HepG2 (cell line): ENCODE data around the gene PYGO2. TPM values are rescaled to one million over a fixed set of nuclear protein-coding genes. Genes with fewer than 3 reads are reported as not detected.

Experiments
- CENPT ChIP-seq: sonication (generic); formaldehyde crosslinking; IDR thresholded peaks from 2 replicates; pipeline ENCODE4 v1.8.0; 2022; ENCODE audit warnings: low read depth, mild to moderate bottlenecking, moderate library complexity, missing genetic modification reagents
- CHD2 ChIP-seq: IDR thresholded peaks from 2 replicates; pipeline ENCODE4 v1.6.1; 2011; ENCODE audit warnings: low read depth, low read length, improper control_type of control experiment
- HOXA3 ChIP-seq: sonication (generic); formaldehyde crosslinking; IDR thresholded peaks from 2 replicates; pipeline ENCODE4 v1.5.0; 2020; ENCODE audit warnings: missing genetic modification reagents
- LCORL ChIP-seq, 2 experiments: fragments of 450-650 bp in 1 of 2; sonication (generic) in 1 of 2; formaldehyde crosslinking in 1 of 2; IDR thresholded peaks; 2 replicates each; pipeline versions ENCODE4 v1.5.0 to v1.6.1; 2017 to 2020; ENCODE audit warnings: antibody characterized with exemption in 1 of 2, missing genetic modification reagents in 1 of 2
- PPARG ChIP-seq: conservative IDR thresholded peaks from 2 replicates; pipeline ENCODE4 v1.6.1; 2016; ENCODE audit warnings: missing biosample characterization, missing genetic modification reagents
- SETDB1 ChIP-seq: sonication (generic); formaldehyde crosslinking; IDR thresholded peaks from 2 replicates; pipeline ENCODE4 v1.5.1; 2020; ENCODE audit warnings: missing genetic modification reagents, mild to moderate bottlenecking, borderline replicate concordance
- TCF12 ChIP-seq, 2 experiments: fragments of 450-650 bp in 1 of 2; sonication (generic) in 1 of 2; formaldehyde crosslinking in 1 of 2; IDR thresholded peaks; 2 replicates each; pipeline versions ENCODE4 v1.6.1 to v1.8.0; 2017 to 2022; ENCODE audit warnings: antibody characterized with exemption in 1 of 2, mild to moderate bottlenecking in 1 of 2, missing genetic modification reagents in 1 of 2, moderate library complexity in 1 of 2
- ZNF20 ChIP-seq: sonication (generic); formaldehyde crosslinking; IDR thresholded peaks from 2 replicates; pipeline ENCODE4 v1.4.0; 2020; ENCODE audit warnings: mild to moderate bottlenecking, moderate library complexity, missing genetic modification reagents
- ZNF672 ChIP-seq: sonication (generic); formaldehyde crosslinking; IDR thresholded peaks from 2 replicates; pipeline ENCODE4 v1.8.1; 2022; ENCODE audit warnings: missing genetic modification reagents
- polyA plus RNA-seq, 8 experiments: library from polyadenylated mRNA; depleted of rRNA in 3 of 8; stranded (reverse) in 7 of 8; unstranded in 1 of 8; fragments of >200 nt; fragmentation: Illumina TruSeq in 4 of 8; extraction: Trizol in 4 of 8; gene quantifications; 2 replicates each; pipeline versions ENCODE4 v1.2.1 to v1.2.3, GENCODE V29; 2011 to 2016; ENCODE audit warnings: low read depth in 4 of 8, missing spikeins in 1 of 8, mixed read lengths in 1 of 8; ENCODE audit not compliant: insufficient read depth in 1 of 8
- total RNA-seq, 5 experiments: library from RNA; depleted of rRNA; stranded (reverse); fragments of >200 nt; fragmentation: Illumina TruSeq; extraction: Trizol; gene quantifications; 2 replicates each; pipeline ENCODE4 v1.2.3, GENCODE V29; 2016; ENCODE audit warnings: low read depth in 1 of 5
- TF ChIP-seq, protein P1 (sequence below): sonication (generic); formaldehyde crosslinking; IDR thresholded peaks from 2 replicates; pipeline ENCODE4 v1.4.0; 2020; ENCODE audit warnings: missing genetic modification reagents
- TF ChIP-seq, protein P2 (sequence below): sonication (generic); formaldehyde crosslinking; conservative IDR thresholded peaks from 2 replicates; pipeline ENCODE4 v1.5.0; 2020; ENCODE audit warnings: missing genetic modification reagents
- TF ChIP-seq, protein P3 (sequence below): sonication (generic); formaldehyde crosslinking; IDR thresholded peaks from 2 replicates; pipeline ENCODE4 v1.4.0; 2020; ENCODE audit warnings: missing genetic modification reagents; ENCODE audit errors: not compliant biosample characterization
- TF ChIP-seq, protein P4 (sequence below): sonication (generic); formaldehyde crosslinking; IDR thresholded peaks from 2 replicates; pipeline ENCODE4 v1.4.0; 2020; ENCODE audit warnings: mild to moderate bottlenecking, missing genetic modification reagents
- TF ChIP-seq, protein P5 (sequence below): sonication (generic); formaldehyde crosslinking; IDR thresholded peaks from 2 replicates; pipeline ENCODE4 v1.5.0; 2020; ENCODE audit warnings: mild to moderate bottlenecking, missing genetic modification reagents
- TF ChIP-seq, protein P6 (sequence below): IDR thresholded peaks from 2 replicates; pipeline ENCODE4 v1.6.1; 2016; ENCODE audit warnings: low read depth, borderline replicate concordance

PYGO2 gene
- total and polyA plus RNA-seq, 2 of the 13 experiments (the other 11 are each of a cell fraction or from before 2014, with no cell fraction given) = 20.3 to 21.8 TPM

DNA sequence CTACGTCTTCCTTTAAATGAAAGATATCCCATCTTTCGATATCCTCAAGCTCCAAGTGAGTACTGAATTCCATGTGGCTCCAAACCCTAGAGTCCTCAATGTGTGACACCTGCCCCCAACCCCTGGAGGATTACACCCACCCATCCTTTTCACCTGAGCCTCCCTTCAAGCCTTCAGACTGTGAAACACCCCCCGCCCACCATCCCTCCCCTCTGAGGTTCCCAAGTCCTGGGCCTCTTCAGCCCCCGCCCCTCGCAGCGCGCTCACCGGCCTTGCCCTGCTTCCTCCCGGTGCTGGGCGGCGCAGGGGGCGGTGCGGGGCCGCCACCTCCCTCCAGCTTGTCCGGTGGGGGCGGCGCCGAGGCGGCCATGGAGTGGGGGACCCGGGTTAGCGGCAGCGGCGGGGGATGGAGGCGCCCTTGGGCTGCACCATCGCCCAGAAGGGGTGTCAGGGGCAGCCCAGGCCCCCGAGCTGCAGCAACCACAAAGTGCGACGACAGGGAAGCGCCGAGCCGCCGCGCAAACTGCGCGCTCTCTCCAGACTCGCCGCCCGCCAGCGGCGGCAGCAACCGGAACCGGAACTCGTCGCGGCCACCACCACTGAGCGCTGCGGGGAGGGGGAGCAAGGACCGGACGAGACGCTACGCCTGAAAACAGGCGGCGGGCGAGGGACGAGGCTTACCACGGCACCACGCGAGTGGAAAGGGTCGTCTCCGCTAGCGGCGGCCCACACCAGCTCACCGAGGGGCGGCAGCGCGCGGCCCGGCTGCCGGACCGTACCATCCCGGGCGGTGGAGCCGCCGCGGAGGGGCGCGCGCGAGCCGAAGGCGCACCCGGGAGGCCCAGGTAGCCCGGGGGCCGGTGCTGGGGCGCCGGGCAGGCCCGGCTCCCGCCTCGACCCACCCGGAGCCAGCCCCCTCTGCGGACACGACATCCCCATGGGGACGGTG, at the start of gene PYGO2 (continued):
- TF ChIP-seq LCORL (IDR thresholded peaks at IDR 0.05) (no peak), LCORL (CRISPR knock-in tag; IDR thresholded peaks at IDR 0.05) (peak; percentile 78; the same call in 1 of the 2 replicates), ZNF20 (CRISPR knock-in tag) (0 out of 2 replicates have a peak, but pooled peaks have one; percentile 14), PPARG (no peak), TCF12 (IDR thresholded peaks at IDR 0.05) (no peak), TCF12 (CRISPR knock-in tag; IDR thresholded peaks at IDR 0.05) (no peak), CENPT (CRISPR knock-in tag) (0 out of 2 replicates have a peak, but pooled peaks have one; percentile 61), SETDB1 (CRISPR knock-in tag) (no peak), CHD2 (no peak), HOXA3 (CRISPR knock-in tag) (peak; percentile 66), ZNF672 (CRISPR knock-in tag) (0 out of 2 replicates have a peak, but pooled peaks have one; percentile 4)
- TF ChIP-seq, protein P1, sequence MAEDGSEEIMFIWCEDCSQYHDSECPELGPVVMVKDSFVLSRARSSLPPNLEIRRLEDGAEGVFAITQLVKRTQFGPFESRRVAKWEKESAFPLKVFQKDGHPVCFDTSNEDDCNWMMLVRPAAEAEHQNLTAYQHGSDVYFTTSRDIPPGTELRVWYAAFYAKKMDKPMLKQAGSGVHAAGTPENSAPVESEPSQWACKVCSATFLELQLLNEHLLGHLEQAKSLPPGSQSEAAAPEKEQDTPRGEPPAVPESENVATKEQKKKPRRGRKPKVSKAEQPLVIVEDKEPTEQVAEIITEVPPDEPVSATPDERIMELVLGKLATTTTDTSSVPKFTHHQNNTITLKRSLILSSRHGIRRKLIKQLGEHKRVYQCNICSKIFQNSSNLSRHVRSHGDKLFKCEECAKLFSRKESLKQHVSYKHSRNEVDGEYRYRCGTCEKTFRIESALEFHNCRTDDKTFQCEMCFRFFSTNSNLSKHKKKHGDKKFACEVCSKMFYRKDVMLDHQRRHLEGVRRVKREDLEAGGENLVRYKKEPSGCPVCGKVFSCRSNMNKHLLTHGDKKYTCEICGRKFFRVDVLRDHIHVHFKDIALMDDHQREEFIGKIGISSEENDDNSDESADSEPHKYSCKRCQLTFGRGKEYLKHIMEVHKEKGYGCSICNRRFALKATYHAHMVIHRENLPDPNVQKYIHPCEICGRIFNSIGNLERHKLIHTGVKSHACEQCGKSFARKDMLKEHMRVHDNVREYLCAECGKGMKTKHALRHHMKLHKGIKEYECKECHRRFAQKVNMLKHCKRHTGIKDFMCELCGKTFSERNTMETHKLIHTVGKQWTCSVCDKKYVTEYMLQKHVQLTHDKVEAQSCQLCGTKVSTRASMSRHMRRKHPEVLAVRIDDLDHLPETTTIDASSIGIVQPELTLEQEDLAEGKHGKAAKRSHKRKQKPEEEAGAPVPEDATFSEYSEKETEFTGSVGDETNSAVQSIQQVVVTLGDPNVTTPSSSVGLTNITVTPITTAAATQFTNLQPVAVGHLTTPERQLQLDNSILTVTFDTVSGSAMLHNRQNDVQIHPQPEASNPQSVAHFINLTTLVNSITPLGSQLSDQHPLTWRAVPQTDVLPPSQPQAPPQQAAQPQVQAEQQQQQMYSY = peak; percentile 24; the same call in 1 of the 2 replicates
- TF ChIP-seq, protein P2, sequence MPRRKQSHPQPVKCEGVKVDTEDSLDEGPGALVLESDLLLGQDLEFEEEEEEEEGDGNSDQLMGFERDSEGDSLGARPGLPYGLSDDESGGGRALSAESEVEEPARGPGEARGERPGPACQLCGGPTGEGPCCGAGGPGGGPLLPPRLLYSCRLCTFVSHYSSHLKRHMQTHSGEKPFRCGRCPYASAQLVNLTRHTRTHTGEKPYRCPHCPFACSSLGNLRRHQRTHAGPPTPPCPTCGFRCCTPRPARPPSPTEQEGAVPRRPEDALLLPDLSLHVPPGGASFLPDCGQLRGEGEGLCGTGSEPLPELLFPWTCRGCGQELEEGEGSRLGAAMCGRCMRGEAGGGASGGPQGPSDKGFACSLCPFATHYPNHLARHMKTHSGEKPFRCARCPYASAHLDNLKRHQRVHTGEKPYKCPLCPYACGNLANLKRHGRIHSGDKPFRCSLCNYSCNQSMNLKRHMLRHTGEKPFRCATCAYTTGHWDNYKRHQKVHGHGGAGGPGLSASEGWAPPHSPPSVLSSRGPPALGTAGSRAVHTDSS (CRISPR knock-in tag) = 0 out of 2 replicates have a peak, but pooled peaks have one; percentile 87
- TF ChIP-seq, protein P3, sequence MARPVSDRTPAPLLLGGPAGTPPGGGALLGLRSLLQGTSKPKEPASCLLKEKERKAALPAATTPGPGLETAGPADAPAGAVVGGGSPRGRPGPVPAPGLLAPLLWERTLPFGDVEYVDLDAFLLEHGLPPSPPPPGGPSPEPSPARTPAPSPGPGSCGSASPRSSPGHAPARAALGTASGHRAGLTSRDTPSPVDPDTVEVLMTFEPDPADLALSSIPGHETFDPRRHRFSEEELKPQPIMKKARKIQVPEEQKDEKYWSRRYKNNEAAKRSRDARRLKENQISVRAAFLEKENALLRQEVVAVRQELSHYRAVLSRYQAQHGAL = peak; percentile 52
- TF ChIP-seq, protein P4, sequence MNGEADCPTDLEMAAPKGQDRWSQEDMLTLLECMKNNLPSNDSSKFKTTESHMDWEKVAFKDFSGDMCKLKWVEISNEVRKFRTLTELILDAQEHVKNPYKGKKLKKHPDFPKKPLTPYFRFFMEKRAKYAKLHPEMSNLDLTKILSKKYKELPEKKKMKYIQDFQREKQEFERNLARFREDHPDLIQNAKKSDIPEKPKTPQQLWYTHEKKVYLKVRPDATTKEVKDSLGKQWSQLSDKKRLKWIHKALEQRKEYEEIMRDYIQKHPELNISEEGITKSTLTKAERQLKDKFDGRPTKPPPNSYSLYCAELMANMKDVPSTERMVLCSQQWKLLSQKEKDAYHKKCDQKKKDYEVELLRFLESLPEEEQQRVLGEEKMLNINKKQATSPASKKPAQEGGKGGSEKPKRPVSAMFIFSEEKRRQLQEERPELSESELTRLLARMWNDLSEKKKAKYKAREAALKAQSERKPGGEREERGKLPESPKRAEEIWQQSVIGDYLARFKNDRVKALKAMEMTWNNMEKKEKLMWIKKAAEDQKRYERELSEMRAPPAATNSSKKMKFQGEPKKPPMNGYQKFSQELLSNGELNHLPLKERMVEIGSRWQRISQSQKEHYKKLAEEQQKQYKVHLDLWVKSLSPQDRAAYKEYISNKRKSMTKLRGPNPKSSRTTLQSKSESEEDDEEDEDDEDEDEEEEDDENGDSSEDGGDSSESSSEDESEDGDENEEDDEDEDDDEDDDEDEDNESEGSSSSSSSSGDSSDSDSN (CRISPR knock-in tag) = peak; percentile 84
- TF ChIP-seq, protein P5, sequence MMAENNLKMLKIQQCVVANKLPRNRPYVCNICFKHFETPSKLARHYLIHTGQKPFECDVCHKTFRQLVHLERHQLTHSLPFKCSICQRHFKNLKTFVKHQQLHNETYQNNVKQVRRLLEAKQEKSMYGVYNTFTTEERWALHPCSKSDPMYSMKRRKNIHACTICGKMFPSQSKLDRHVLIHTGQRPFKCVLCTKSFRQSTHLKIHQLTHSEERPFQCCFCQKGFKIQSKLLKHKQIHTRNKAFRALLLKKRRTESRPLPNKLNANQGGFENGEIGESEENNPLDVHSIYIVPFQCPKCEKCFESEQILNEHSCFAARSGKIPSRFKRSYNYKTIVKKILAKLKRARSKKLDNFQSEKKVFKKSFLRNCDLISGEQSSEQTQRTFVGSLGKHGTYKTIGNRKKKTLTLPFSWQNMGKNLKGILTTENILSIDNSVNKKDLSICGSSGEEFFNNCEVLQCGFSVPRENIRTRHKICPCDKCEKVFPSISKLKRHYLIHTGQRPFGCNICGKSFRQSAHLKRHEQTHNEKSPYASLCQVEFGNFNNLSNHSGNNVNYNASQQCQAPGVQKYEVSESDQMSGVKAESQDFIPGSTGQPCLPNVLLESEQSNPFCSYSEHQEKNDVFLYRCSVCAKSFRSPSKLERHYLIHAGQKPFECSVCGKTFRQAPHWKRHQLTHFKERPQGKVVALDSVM = peak; percentile 45; the same call in 1 of the 2 replicates
- TF ChIP-seq, protein P6, sequence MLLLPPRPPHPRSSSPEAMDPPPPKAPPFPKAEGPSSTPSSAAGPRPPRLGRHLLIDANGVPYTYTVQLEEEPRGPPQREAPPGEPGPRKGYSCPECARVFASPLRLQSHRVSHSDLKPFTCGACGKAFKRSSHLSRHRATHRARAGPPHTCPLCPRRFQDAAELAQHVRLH (CRISPR knock-in tag) = peak; percentile 56; the same call in 1 of the 2 replicates
